Hypothalamus (tissue), 51 donors: ENCODE data around the gene ELF1.

Experiments used
- DNase-seq, 51 donors: peaks; one replicate each; lab custom pipeline; 2025; lab: John Stamatoyannopoulos, UW

The ELF1 gene

DNA sequence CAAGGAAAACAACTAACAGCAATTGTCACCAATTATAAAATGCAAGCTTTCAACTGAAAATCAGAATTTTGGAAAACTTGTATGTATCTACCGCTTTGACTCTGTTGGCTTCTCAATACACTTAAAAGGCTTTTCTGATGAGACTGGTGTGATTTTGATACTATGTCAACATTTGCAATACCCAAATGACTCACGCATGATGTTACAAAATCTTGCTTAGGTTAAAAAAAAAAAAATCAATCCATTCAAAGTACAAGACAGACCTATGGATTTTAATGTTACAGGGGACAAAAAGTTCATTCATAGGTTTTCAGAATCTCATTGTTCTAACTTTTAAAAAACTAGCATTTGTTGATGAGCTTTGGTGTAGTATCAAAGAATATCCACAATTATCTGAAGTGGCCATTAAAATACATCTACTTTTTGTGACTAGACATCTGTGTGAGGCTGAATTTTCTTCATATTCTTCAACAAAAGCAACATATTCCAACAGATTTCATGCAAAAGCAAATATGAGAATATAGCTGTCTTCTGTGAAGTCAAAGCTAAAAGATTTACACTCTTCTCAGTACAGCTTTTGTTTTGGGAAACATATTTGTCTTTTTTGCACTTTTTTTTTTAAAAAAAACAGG lies 10.7 kb downstream of the ELF1 start:
- no peak for DNase-seq

DNA sequence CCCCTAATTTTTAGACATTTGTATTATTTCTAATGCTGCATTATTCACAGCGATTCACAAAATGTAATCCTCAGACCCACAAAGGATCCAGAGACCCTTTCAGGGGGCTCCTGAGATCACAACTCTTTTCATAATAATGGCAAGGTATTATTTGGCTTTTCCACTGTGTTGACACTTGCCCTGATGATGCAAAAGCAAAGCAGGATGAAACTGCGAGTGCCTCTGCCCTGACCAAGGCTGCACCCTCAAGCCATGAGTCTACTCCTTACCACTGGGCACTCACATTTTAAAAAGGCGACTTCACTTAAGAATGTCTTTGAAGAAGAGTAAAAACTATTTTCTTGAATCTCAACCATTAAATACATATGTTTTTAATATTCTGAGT lies 11.4 kb downstream of the ELF1 start:
- DNase-seq, result no peak

DNA sequence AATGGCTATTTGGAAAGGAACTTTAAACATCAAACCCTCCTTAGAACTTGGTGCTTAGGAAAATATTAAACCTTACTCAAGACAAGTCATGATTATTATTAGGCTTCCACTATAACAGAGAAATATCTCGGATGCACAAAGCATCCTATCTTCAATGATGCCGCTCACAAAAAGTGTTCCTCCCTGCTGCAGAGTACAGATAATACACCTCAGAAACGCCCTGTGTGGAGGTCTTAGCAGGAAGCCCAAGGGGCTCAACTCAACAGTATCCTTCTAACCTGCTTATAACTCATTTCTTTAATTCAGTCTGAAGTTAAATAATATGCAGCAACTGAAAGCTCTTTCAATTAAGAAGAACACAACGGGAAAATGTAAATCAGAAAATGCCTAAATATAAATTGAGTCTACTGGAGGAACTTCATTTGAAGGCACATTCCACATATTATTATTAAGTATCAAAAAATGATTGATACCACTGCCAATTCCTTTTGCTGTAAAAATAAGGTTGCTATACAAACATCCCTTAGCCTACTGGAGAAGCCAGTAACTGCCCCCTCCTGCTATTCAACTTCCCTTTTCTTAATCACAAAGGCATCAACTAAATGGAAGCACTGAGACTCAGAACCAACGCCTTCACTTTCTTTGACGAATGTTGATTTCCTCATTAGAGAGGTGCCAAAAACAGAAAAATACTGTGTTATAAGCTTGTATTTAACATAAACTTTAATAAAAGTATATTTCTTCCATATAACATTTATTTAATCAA lies 12.0 kb downstream of the ELF1 start:
- DNase-seq, result no peak

DNA sequence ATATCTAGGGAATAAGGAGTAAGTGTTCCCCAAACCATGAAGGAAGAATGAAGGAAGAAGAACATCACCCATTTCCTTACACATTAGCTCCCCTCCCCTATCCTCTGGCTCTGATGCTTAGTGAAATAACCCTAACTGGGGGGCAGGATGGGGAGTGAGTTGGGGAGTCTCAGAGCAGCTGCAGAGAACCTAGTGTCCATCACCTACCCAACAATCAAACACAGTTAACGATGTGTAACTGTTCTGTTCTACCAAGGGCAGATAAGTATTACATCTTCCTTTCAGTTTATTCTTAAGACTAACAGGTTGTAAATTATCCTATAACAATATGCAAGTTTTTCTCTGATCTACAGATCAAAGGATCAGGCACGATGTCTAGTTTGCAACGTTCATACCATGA lies 12.8 kb downstream of the ELF1 start:
- no peak for DNase-seq

DNA sequence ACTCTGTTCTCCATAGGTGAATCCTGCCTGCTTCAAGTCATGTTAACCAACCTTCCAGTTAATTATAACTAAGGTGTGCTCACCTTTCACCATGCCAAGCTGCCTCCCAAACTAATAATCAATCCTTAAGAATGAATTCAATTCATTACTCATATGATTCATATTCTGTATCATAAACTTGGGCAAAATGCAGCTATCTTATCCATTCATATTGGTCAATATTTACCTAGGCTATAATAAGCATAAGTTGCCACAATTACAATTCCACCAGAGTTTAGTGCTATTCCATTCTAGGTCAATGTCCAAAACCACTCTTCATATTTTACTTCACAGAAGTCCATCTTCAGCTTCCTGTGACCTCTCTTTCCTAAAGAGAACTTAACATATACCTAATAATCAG lies 13.4 kb downstream of the ELF1 start:
- no peak for DNase-seq

DNA sequence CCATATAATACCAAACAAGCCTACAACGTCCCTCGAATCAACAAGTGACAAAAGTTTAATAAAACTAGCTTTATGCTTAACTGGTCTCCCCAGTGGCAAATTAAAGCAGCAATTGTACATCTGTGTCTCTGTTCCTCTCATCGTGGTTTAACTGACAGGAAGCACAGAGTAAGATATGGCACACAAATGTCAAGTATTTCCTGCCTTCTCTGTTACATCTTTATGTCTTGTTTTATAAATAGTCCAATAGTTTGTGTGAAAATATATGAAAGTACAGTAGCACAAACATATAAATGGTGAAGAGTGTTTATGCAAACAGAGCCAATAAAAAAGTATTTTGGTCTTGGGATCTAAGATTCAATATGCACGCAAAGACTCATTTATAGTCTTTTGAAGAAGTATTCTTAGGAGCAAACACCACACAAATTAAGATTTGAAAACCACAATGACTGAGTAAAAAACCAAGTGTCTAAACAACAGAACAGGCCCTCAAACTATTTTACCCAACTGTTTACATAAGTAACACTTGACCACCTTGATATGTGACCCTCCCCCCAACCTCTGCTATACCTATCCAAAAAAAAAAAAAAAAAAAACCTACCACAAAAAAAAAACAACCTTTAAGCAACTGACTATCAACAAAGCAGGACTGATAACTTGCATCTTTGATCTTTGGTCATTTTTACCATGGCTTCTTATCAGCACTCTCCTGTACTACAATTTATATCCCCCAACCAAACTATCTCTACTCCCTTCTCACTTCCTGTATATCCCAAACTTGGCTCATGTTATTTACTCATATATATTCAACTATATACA lies 14.0 kb downstream of the ELF1 start:
- DNase-seq, result no peak

DNA sequence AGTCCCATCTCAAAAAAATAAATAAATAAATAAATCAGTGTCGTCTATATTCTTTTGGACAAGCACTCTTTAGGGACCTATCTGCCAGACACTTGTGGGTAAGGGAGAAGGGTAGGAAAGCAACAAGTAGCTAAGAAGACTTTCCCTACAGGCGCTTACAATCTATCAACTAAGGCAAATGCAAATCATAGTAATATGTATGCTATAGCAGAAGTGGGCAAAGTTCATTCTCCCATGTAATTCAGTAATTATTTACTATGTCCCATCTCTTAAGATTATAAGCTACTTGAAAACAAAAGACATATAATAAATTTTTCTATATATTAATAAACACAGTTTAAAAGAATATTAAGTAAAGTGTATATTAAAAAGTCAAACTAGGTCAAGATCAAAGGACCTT lies 16.5 kb downstream of the ELF1 start:
- DNase-seq, result no peak

DNA sequence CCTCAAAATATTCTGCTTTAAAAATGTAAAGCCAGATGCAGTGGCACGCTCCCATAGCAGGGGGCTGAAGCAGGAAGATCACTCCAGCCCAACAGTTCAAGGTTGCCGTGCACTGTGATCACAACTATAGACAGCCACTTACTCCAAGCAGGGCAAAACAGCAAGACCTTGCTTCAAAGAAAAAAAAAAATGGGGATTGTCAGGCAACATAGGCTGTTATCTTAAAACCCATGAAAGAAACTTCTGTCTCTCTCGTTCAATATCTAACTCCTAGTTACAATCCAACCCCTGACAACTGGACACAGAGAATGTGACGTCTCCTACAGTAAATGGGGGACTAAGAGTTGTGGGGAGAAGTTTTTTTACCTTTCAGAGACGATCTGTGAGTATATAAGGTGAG lies 17.4 kb downstream of the ELF1 start:
- DNase-seq, result no peak

DNA sequence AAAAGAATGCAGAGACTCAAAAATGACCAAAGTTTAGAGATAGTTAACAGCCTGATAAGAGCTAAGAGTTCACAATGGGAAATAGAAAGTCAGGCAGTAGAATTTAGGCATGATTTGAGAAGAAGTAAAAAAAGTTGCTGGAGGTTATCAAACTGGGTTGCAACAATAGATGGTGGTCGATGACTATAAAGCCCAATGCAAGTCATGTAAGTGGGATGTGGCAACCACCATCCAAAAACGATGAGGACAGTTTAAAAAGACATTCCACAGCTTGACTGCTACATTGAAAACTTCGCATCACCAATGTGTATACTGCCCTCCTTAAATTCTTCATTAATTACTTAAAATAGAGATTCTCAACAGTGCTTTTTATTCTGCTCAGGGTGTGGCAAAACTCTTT lies 19.7 kb downstream of the ELF1 start:
- DNase-seq, result no peak

DNA sequence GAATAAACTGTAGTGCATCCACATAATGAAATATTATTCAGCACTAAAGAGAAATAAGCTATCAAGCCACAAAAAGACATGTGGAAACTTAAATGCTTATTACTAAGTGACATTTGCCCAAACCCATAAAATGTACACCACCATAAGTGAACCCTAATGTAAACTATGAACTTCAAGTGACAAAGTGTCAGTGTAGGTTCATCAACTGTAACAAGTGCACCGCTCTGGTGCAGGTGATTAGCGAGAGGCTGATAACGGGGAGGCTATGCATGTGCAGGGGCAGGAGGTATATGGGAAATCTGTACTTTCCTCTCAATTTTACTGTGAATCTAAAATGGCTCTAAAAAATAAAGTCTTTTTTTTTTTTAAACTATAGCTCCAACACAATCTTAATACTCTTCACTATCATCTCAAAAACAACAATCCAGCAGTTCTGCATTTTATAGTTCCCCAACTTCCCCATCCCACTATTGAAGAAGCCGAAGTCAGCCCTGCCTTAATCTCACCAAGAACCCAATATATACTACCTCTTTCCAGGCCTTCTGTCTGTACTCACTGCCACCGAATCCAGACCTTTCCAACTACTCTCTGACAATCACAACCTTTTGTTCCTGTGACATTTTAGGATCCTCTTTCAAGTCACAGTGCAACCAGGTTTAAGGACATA lies 22.6 kb downstream of the ELF1 start:
- DNase-seq, result no peak

DNA sequence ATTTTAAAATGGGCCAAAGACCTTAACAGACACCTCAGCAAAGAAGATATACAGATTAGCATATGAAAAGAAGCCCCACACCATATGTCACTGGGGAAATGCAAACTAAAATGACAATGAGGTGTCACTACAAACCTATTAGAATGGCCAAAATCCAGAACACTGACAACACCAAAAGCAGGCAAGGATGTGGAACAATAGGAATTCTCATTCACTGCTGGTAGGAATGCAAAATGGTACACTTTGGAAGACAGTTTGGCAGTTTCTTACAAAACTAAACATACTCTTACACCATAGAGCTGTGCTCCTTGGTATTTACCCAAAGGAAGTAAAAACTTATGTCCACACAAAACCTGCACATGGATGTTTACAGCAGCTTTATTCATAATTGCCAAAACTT lies 23.1 kb downstream of the ELF1 start:
- DNase-seq, result no peak

DNA sequence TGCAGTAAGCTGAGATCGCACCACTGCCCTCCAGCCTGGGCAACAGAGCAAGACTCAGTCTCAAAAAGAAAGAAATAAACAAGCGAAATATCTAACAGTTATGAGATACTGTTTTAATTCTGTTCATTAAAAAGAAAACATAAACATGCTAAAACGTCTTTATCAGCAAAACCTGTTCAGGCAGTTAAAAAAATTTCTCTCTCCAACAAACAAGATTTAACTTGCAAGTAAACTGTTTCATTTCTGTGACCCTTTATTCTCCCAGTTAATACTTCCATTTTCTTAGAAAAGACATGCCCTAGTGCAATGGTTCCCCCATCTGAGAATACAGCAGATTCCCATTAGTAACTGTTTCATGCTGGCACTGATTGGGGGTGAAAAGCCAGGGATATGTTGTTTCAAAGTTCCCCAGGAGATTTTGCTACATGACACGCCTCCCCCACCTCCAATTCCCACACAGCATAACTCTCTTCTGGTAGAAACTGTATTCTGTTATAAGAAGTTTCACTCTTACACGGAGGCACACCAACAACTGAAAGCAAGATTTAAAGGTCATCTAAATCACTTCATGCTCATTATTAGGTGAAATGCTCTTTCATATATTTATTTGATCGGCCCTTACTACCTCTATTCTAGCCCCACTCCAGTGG lies 24.4 kb downstream of the ELF1 start:
- DNase-seq, result no peak

DNA sequence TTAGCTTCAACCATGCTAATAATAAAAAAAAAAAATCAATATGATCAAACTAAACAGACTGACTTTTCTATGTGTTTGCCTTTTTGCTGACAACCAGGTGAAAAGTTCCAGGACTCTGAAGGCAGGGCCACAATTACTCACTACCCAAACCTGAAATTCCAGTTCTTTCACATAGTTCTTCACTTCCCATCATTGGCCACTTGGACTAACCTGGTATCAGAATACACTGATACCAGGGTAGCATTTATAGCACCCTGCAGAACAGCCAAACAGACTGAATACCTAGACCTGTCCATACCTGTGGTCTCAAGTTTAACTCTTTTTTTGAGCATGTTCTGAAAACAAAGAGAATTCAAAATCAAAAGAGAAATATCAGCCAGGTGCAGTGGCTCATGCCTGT lies 25.1 kb downstream of the ELF1 start:
- DNase-seq, result no peak

DNA sequence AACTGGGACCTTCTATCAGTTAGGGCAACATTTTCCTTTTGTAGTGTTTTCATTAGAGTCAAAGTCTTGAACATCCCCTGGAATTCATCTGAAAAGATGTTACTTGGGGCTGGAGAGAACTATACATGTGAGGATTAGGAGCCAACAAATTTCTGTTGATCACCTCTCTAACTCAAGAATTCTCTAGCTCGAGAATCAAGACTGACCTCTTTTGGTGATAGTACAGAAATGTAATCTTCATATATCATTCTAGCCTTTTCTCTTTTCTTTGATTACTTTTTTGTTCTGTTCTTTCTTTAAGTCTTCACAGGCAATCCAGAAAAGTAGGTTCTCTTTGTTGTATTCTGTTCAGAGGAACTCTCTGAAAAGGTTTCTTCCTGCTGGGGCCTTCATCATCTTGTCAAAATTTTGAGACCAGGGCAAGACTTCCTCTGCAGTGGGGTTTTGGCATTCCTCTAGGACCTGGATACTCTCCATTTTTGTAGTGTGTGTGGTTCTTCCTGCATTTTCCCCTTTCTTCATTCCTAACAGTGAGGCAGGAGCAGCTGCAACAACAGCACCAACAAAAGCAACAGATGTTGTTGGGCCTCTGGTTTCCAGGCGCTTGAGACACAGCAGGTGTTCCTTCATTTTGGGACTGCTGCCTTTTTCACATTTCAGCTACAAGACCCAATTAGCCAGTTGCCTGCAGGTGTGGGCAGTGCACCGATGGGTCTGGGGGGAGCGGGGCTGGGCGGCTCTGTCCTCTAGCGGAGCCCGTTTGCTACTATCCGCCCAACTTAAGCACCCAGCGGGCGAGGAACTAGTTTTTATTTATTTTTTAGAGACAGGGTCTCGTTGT lies 26.2 kb downstream of the ELF1 start:
- DNase-seq, result peak in 1 of 51 donors; percentile 19

DNA sequence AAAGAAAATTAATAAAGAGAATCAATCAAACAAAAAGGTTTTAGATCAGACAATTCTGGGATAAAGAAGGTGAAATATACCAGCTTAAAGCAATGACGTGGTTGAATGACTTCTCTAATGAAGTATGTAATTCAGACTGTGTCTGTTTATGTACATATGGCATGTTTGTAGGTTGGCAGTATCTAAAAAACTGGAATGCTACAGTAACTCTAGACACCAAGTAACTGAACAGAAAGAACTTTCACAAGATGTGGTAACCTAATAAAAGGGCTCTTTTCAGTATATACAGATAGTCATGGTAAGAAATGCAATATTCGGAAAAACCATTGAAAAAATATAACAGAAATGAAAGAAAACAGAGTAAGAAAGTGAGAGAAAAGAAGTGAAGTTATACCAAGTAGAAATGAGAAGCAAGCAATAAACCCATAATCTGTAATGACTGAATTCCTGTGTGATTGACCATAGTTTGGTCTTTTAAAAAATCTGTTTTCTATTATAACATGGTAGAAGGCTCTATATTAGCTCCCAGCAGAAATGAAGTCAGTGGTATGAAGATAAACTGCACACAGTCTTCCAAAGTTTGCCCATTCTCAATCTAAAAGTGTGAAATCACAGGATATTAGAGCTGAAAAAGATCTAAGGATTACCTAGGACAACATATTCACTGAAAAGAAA lies 31.4 kb downstream of the ELF1 start:
- DNase-seq, result no peak

DNA sequence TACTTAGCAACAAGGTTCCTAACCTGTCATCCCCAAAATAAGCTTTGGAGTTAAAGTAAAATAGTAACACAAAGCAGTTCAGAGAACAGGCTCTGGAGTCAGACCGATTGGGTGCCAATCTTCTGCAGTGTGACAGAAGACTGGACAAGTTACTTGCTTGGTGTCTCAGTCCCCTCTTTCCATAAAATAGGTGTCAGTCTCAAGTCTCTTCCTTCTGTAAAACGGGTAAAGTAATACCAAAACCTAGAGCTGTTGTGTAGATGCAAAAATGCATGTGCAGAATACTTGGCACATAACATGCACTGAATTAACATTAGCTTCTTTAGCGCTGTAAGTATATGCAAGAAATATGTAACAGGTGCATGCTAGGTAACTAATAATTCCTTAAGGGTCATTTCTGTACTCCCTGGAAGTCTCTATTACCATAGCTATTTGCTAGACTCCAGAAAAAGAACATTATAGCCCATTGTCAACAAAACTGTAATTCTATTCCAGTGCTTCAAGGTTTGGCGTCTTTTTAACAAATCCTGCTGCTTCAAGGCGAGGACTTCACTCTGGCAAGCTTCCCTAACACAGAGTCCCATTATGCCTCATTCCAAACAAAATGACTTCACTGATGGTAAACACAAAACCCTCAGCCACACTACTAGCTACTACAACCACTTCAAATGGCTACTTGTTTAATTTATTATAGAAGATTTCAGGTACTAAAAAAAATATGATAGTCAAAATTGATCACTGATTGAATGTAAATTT lies 32.8 kb downstream of the ELF1 start:
- DNase-seq, result peak in 2 of 51 donors; percentile 6 to 24

DNA sequence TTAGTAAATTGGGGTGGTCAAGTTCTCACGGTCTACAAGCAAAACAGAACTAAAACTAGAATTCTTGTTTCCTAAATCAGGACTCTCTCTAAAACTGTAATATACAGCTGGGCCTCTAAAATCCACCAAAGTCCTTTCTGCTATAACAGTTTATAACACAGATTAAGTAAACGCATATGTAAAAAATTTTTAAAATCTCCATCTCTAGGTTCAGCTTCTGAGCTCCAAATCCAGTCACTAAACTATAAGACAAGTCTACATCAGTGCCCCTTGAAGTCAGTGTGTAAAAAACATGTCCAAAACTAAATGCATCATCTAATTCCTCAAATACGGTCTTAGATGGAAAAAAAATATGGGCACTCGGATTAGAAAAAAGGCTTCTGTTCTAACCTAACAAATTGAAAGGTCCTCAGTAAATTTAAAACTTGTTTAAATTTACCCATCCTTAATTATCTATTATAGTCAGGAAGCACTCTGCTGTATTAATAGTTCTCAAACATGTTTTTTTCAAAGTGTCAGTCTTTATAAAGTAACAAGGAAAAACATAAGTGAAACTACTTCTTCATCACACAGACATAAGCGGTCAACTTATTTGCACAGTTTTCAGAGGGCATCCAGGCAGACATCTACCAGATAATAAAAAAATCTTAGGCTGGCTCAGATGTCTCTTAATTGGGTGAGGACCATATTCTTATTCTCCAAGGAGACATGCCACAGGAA lies 33.6 kb downstream of the ELF1 start:
- DNase-seq, result no peak
